GM13977 (cell line): Measurements from ENCODE around the gene UQCRQ.

ENCODE experiments used
- DNase-seq: peaks from one replicate; pipeline ENCODE4 v3.0.0; 2012; ENCODE audit warnings: low spot score
- in situ Hi-C: fragments of 300-500 bp; cut with MboI; formaldehyde crosslinking; loops from one replicate; pipeline ENCODE4 v1.12.0; 2022; ENCODE audit warnings: low sequenced_read_pairs, low pct_unique_long_range_greater_than_20kb, mixed read lengths, inconsistent platforms; ENCODE audit not compliant: unreplicated experiment
- TF ChIP-seq, protein P1 (sequence below): IDR thresholded peaks from 2 replicates; pipeline ENCODE4 v1.5.1; 2012; ENCODE audit warnings: mild to moderate bottlenecking, control low read depth; ENCODE audit not compliant: insufficient read depth; ENCODE audit errors: extremely low read depth, missing control alignments

Gene UQCRQ

DNA sequence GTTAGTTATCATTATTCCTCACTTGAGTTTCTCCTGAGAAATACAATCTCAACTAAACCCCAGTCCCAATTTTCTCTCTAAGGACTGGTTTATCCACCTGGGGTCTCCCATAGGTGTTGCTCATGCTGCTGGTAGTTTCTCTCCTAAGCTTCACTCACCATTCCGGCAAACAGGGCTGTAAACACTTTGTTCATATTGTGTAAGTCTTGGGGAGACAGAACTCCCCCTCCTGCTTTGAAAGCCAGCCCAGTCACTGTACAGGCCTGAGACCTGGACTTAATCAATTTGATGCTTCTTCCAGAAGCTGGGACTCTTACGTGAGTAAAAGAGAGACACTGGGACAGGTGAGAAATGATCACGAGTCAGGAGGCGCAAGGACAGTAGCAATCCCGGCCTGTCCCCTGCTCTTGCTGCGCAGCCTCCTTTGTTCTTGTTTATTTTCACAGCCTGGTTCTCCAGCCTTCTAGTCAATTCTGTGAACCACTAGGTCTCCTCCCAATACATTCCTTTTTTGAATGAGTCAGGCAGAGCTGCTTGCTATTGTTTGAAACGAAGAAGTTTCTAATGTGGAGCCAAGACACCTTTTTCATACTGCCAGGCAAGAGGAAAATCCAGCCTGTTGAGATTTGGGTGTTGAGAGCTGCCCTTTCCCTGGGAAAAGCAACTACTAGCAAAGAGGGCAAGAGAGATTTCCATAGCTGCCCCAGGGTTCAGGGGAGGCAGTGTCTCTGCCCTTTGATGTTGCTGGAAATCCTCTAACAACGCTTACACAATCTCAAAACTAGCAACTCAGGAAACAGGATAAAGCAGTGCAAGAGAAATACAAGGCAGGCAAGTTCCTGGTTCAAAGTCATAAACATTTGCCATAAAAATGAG, 26.8 kb upstream of the UQCRQ start:
- in situ Hi-C loops, result no loop called here
- no peak for DNase-seq
- TF ChIP-seq, protein P1, sequence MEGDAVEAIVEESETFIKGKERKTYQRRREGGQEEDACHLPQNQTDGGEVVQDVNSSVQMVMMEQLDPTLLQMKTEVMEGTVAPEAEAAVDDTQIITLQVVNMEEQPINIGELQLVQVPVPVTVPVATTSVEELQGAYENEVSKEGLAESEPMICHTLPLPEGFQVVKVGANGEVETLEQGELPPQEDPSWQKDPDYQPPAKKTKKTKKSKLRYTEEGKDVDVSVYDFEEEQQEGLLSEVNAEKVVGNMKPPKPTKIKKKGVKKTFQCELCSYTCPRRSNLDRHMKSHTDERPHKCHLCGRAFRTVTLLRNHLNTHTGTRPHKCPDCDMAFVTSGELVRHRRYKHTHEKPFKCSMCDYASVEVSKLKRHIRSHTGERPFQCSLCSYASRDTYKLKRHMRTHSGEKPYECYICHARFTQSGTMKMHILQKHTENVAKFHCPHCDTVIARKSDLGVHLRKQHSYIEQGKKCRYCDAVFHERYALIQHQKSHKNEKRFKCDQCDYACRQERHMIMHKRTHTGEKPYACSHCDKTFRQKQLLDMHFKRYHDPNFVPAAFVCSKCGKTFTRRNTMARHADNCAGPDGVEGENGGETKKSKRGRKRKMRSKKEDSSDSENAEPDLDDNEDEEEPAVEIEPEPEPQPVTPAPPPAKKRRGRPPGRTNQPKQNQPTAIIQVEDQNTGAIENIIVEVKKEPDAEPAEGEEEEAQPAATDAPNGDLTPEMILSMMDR, result no peak

- TF ChIP-seq, protein P1, result no peak
- in situ Hi-C loops, result no loop called here
- DNase-seq, result no peak
These were observed 26.1 kb upstream of the UQCRQ start for GRCh38 chr5:132840313-132840712.

- in situ Hi-C loops, result no loop called here
- DNase-seq, result no peak
These were observed 25.5 kb upstream of the UQCRQ start for GRCh38 chr5:132840896-132841295.

DNA sequence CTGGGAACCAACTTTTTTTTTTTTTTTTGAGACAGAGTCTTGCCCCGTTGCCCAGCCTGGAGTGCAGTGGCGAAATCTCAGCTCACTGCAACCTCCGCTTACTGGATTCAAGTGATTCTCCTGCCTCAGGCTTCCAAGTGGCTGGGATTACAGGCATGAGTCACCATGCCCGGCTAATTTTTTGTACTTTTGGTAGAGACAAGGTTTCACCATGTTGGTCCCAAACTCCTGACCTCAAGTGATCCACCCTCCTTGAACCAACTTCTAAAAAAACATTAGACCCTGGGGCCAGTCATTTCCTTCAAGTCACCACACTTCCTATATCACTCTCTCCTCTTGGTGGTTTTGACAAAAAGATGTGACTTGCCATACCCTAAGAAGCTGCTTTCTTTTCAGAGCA, 25.1 kb upstream of the UQCRQ start:
- DNase-seq, result no peak
- in situ Hi-C loops, result no loop called here
- TF ChIP-seq, protein P1, result no peak

More at GRCh38 chr5:132840896-132841295, 25.5 kb upstream of the UQCRQ start:
- TF ChIP-seq, protein P1, result no peak

DNA sequence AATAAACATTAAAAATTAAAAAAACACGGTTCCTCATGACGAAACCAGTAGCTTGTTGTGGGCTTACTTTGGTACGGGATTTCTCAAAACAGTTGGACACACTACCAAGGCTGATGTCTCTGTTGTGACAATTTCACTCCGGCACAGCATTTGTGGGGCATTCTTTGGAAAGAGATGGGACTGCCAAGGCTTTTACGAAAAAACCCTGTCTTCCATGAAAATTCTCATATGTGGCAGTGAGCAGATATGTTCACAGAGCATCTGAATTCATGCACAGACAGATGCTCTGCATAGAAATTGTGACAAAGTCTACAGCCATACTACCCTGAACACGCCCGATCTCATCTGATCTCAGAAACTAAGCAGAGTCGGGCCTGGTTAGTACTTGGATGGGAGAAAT, 18.2 kb upstream of the UQCRQ start:
- in situ Hi-C loops, result no loop called here
- no peak for DNase-seq
- TF ChIP-seq, protein P1, result no peak

- TF ChIP-seq, protein P1, result no peak
- in situ Hi-C loops, result no loop called here
- no peak for DNase-seq
These were observed 17.1 kb upstream of the UQCRQ start for GRCh38 chr5:132849347-132849746.
